ENCODE measurements around the gene GPR148.

The GPR148 gene

DNA sequence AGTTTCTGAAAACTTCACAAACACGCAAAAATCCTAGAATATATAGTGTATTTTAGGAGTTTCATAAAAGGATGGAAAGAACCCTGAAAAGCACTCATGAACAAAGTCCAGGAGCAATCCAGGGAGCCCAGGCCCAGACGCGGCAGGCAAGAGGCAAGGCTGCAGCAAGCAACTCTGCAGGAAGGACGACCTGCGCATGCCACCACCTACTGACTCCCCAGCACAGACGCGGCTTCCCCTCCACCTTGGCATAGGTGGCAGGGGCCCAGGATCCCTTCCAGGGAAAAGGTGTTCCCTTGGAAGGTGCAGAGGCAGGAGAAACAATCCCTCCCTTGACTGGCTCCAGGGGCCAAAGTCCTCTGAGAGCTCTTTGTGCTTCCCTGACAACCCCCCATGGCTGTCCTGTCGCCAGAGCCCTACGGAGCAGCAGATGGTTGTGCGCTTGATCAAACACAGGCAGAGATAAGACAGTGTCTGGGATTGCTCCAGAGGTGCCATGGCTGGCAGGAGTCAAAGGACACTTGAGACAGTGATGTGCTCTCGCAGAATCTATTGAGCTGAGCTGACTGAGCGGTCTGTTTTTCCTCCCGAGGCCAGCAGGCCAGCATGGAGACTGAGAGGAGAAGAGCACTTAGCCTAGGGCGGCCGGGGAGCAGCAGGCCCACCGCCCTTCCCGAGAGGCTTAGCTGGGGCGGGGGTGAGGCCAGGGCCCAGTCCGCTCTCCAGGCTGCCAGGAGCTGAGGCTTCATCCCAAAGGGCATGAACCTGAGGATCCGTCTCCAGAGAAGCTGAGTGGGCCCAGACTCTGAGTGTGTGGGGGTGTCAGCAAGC is 15.6 kb downstream of the GPR148 start:
- DNase-seq (ENCODE audit: extremely low spot score, insufficient read length, low read depth) = no peak
- no peak for FAIRE-seq

DNA sequence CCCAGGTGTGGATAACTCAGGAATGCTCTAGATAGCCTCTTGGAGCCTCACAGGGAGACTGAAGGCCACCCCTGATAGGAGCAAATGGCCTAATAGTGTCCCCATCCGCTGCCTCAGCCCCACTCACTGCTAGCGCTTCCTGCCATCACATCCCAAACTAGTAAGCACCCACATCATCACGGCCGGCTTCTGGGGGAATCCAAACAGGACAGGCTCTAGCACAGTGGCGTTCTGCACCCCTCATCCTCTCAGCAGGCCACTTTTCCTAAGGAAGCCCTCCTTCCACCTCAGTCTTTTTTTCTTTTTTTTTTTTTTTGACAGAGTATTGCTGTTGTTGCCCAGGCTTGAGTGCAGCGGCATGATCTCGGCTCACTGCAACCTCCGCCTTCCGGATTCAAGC is 20.2 kb downstream of the GPR148 start:
- DNase-seq (ENCODE audit: extremely low spot score, insufficient read length, low read depth) (no peak), FAIRE-seq (no peak)

- DNase-seq (ENCODE audit: extremely low spot score, insufficient read length, low read depth) = no peak
- FAIRE-seq = no peak
Observed at GRCh38 chr2:130749641-130750040, 20.8 kb downstream of the GPR148 start.

GRCh38 chr2:130754811-130755210 is 25.9 kb downstream of the GPR148 start:
- DNase-seq (ENCODE audit: extremely low spot score, insufficient read length, low read depth) = no peak
- FAIRE-seq = no peak

GRCh38 chr2:130755256-130756052 is 26.6 kb downstream of the GPR148 start, which contains the start of gene AMER3:
AMER3 (plus strand) TSS chr2:130755540; CDS start chr2:130762073, 6,533 bp downstream.
- no peak for FAIRE-seq
- no peak for DNase-seq (ENCODE audit: extremely low spot score, insufficient read length, low read depth)

- FAIRE-seq = no peak
- no peak for DNase-seq (ENCODE audit: extremely low spot score, insufficient read length, low read depth)
Observed at GRCh38 chr2:130756053-130756873, 27.4 kb downstream of the GPR148 start.

- DNase-seq (ENCODE audit: extremely low spot score, insufficient read length, low read depth) (no peak), FAIRE-seq (no peak)
Observed at GRCh38 chr2:130756874-130757668, 28.2 kb downstream of the GPR148 start.

DNA sequence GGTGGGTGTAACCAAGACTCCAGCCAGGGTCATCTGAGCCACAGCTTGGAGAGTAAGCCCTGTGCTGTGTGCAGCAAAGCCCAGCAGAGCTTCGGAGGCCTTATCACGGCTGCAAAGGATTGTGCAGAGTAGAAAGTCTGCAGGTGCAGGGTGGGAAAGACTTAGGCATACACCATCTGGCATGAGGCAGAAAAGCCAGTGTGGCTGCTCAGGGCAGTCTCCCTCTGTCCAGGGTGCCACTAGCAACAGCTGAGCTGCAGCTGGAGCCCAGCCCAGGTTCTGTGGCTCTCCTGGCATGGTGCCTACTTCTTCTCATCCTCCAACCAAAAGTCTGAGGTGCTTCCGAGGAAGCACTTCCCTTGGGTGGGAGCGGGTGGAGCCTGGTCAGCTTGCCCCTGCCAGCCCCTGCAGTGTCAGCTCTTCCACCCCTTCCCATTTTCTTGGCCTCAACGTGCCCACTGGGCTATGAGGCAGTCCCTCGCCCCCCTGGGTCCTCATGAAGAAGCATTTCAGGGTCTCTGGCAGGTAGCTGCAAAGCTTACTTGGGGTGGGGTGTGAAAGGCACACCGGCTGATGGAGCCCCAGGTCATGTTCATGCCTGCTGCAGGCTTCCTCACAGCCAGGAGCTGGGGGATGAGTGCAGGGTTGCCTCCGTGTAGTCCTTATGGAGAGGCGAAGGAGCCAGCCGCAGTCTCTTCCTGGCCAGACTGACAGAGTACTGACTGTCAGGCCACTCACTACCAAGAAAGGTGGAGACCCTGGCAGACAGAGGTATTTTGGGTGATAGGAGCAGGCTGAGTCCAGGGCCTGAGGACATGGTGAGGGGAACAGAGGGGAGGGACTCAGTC is 31.3 kb downstream of the GPR148 start:
- DNase-seq (ENCODE audit: extremely low spot score, insufficient read length, low read depth) (no peak), FAIRE-seq (no peak)

DNA sequence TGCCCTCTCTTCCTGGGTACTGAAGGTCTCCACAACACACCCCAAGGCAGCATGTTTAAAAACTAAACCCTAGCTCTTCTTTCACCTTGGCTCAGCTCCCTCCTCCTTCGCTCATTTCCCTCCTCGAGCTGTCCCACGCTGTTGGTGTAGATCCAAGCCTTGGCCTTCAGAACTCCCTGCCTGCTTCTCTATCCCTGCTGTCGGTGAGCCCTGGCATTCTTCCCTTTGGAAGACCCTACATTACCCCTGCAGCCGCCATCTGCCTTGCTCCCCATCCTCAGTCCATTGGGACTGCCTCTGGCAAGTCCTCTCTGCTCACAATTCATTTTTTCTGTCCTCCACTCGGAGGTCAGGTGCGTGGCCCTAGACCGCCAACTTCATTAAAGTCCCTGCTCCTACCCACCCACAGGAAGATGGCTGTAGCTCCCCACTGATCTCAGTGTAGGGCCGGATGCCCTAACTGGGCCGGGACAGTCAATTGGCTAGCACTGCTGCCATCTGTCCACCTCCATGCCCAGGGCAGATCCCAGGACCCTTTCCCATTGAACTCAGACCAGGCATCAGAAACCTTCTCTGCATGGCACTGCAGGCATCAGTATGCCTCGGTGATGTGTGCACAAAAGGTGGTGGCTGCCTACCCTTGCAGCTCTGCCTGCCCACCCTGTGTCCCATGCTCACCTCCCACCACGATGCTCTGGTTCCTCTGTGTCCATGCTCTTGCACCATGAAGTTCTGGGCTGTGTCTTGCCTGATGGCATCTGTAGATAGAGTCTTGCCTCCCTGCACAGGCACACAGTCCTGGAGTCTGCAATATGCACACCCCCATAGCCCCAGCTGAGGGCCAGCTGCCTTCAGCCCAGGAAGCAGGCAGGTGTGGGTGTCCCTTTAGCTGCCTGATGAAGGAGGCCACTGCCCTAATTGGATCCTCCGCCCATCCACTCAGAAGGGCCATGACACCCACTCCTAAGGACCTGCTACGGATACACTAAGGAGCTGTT is 32.2 kb downstream of the GPR148 start:
- FAIRE-seq (no peak), DNase-seq (ENCODE audit: extremely low spot score, insufficient read length, low read depth) (no peak)

GRCh38 chr2:130762031-130762909 is 33.4 kb downstream of the GPR148 start:
- DNase-seq (ENCODE audit: extremely low spot score, insufficient read length, low read depth) = no peak
- FAIRE-seq = no peak

DNA sequence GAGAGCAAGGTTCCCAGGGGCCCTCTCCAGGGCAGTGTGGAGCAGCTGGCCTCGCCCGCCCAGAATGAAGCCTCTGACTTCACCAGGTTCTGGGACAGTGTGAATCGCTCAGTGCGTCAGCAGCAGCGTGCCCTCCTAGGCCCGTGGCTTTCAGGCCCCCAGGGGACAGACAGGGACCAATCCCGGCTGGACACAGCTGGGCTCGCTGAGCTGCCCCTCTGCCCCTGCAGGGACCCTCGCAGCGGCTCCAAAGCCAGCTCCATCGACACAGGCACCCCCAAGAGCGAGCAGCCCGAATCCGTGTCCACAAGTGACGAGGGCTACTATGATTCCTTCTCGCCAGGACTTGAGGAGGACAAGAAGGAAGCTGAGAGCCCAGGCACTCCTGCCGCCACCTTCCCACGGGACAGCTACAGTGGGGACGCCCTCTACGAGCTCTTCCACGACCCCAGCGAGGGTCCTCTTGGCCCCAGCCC is 34.1 kb downstream of the GPR148 start:
- DNase-seq (ENCODE audit: extremely low spot score, insufficient read length, low read depth) (no peak), FAIRE-seq (no peak)

GRCh38 chr2:130763405-130763804 is 34.5 kb downstream of the GPR148 start:
- FAIRE-seq = no peak
- DNase-seq (ENCODE audit: extremely low spot score, insufficient read length, low read depth) = no peak

- DNase-seq (ENCODE audit: extremely low spot score, insufficient read length, low read depth) = no peak
- no peak for FAIRE-seq
Observed at GRCh38 chr2:130764035-130764820, 35.4 kb downstream of the GPR148 start.

GRCh38 chr2:130764821-130765115 is 35.9 kb downstream of the GPR148 start:
- FAIRE-seq = no peak

GRCh38 chr2:130765464-130765863 is 36.6 kb downstream of the GPR148 start:
- DNase-seq (ENCODE audit: extremely low spot score, insufficient read length, low read depth) = no peak
- FAIRE-seq = no peak

More at GRCh38 chr2:130764821-130765115, 35.9 kb downstream of the GPR148 start:
- DNase-seq (ENCODE audit: extremely low spot score, insufficient read length, low read depth) = no peak

GRCh38 chr2:130766037-130766436 is 37.2 kb downstream of the GPR148 start:
- FAIRE-seq = no peak
- no peak for DNase-seq (ENCODE audit: extremely low spot score, insufficient read length, low read depth)
